Hepatocyte (in vitro differentiated cells): Measurements from ENCODE around the gene ZNF862.

Experiments used
- EZH2phosphoT487 ChIP-seq: fragments of 200-600 bp; sonication (generic); IDR thresholded peaks from one replicate; pipeline ENCODE4 v1.6.1; 2018; ENCODE audit warnings: antibody characterized with exemption, mild to moderate bottlenecking, low read depth, moderate library complexity; ENCODE audit not compliant: unreplicated experiment, severe bottlenecking
- TF ChIP-seq, protein P1 (sequence below): fragments of 200-600 bp; sonication (generic); IDR thresholded peaks from 2 replicates; pipeline ENCODE4 v1.5.1; 2016; ENCODE audit warnings: antibody characterized with exemption, mild to moderate bottlenecking; ENCODE audit not compliant: poor library complexity

DNA sequence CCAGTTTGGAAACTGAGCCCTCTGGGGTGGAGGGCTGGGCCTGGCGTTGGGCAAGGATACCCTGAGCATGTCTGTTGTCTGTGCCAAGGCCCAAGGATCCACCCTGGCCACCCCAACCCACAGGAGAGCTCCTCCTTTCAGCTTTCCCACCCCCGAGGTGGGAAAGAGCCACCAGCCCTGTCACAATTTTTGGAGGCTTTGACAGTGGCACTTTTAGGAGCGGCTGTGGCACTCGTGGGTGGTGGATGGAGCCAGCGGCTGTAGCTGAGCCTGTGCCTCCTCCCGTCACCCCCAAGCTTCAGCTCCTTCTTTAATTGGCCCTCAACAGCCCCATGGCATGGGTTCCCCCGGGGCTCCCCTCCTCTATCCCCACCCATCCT, 18.2 kb upstream of the ZNF862 start:
- TF ChIP-seq, protein P1, sequence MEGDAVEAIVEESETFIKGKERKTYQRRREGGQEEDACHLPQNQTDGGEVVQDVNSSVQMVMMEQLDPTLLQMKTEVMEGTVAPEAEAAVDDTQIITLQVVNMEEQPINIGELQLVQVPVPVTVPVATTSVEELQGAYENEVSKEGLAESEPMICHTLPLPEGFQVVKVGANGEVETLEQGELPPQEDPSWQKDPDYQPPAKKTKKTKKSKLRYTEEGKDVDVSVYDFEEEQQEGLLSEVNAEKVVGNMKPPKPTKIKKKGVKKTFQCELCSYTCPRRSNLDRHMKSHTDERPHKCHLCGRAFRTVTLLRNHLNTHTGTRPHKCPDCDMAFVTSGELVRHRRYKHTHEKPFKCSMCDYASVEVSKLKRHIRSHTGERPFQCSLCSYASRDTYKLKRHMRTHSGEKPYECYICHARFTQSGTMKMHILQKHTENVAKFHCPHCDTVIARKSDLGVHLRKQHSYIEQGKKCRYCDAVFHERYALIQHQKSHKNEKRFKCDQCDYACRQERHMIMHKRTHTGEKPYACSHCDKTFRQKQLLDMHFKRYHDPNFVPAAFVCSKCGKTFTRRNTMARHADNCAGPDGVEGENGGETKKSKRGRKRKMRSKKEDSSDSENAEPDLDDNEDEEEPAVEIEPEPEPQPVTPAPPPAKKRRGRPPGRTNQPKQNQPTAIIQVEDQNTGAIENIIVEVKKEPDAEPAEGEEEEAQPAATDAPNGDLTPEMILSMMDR, result no peak
- TF ChIP-seq EZH2phosphoT487, result no peak
